Psoas muscle (tissue), 8 donors: Measurements from ENCODE around the gene ZNF532. TPM values are rescaled to one million over a fixed set of nuclear protein-coding genes. Genes with fewer than 3 reads are reported as not detected.

ENCODE experiments used
- ATAC-seq, 4 donors: fragments of 200-7000 bp; cut with Tn5 transposase; one replicate each; pipeline ENCODE4 v1.9.1; 2020; ENCODE audit warnings: moderate library complexity in 3 of 4, mild to moderate bottlenecking in 2 of 4
- DNase-seq, 2 donors: peaks; one replicate each; pipeline ENCODE4 v3.0.0-alpha.2; 2020
- H3K27ac ChIP-seq: fragments of 200-600 bp; one replicate; pipeline ENCODE4 v1.8.0; 2022
- H3K27me3 ChIP-seq, 3 donors: fragments of 200-600 bp in 1 of 3; one replicate each; pipeline versions ENCODE4 v1.6.1 to v1.8.0; 2013 to 2022; ENCODE audit warnings: low read length in 2 of 3, mild to moderate bottlenecking in 2 of 3, moderate library complexity in 1 of 3; ENCODE audit not compliant: insufficient read depth in 3 of 3
- H3K36me3 ChIP-seq, 2 donors: fragments of 200-600 bp in 1 of 2; one replicate each; pipeline versions ENCODE4 v1.6.1 to v1.8.0; 2013 to 2022; ENCODE audit warnings: low read depth in 1 of 2, mild to moderate bottlenecking in 1 of 2, moderate library complexity in 1 of 2; ENCODE audit not compliant: insufficient read depth in 1 of 2
- H3K4me1 ChIP-seq: fragments of 200-600 bp; one replicate; pipeline ENCODE4 v1.8.0; 2022
- H3K4me3 ChIP-seq: fragments of 200-600 bp; one replicate; pipeline ENCODE4 v1.8.0; 2022; ENCODE audit warnings: mild to moderate bottlenecking
- H3K9me3 ChIP-seq: fragments of 200-600 bp; one replicate; pipeline ENCODE4 v1.8.0; 2022
- WGBS, 3 donors: extraction: QIAGEN DNeasy Blood & Tissue Kit; methylation state at CpG; one replicate each; pipeline versions ENCODE4 v1.1.6 to v1.1.7; 2013; 5-methylcytosine and 5-hydroxymethylcytosine counted together
- intact Hi-C, 2 donors: fragments of 100-400 bp; cut with DNase I; formaldehyde crosslinking; loops; one replicate each; pipeline versions ENCODE4 v1.11.0 to v1.14.2; 2022
- polyA plus RNA-seq, 3 donors: library from polyadenylated mRNA; stranded (reverse); fragments of 200-250 nt; gene quantifications; one replicate each; pipeline ENCODE4 v1.2.3, GENCODE V29; 2013
- total RNA-seq, 4 donors: library from RNA; stranded (reverse); fragmentation: NEBNext Ultra II Directional in 2 of 4; extraction: Animal tissue kit (Norgen Biotek cat#: 25700) in 2 of 4; gene quantifications; one replicate each; pipeline versions ENCODE4 v1.2.1 to v1.2.4, GENCODE V29; 2021 to 2023
- TF ChIP-seq, protein P1 (sequence below): fragments of 200-600 bp; IDR thresholded peaks from one replicate; pipeline ENCODE4 v1.8.0; 2022; ENCODE audit warnings: antibody characterized with exemption
- donor health status: healthy with polysubstance abuse.
- donor health status: DM: no; HTN: no; CAD: no; lungs with moderate emphysema.
- donor health status: Bipolar disorder and iron deficiency.
- donor health status: healthy.
- donor health status: DM: yes; HTN: yes; CAD: no.
- donor health status: DM: no; HTN: no; CAD: no.
- donor health status: DM: no; HTN: no; CAD: no.
- donor health status: DM: yes; HTN: yes; CAD: no.

The ZNF532 gene
- total and polyA plus RNA-seq, 7 donors: 13.6 to 105 (median 68.8) TPM

DNA sequence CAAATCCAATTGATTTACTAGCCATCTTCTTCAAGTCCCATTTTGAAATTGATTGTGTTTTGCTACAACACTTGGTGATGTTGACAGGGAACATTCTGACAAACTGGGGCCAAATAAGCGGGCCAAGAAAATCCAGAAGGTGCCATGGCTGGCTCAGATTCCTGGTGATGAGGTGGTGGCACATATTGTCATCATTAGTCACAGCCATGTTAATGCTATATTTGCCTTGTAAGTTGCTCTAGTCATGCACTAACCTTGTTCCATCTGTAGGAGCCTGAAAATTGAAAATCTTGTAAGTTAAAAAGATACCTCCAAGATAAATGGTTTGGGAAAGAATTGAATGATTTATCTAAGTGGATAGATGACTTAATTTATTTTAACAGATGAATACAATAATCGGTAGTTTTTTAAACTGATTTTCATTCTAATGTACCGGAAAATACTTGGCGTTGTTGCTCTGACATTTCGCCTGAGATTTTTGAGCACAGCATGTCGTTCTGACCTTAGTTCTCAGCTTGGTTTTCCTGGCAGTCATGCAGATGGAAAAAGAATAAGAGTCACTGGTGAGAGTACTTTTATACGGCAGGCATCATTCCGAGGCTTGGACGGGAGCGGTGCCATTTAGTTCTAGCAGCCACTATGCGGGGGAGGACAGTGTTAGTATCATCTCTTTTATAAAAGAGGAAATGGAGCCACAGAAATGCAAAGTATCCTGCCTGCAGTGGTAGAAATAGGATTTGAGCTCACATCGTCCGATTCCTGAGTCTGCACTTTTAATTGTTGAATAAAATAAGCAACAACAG lies 133.9 kb downstream of the ZNF532 start:
- ATAC-seq (peak; percentile 92 to 95 (median 94)), DNase-seq (peak; percentile 77 to 89)
- Histone ChIP-seq H3K4me3 (peak overlapping the region; percentile 30), H3K4me1 (peaks cover 31% of the 10 kb centered on the region), H3K36me3 (no peaks in the 10 kb centered on the region), H3K27ac (peak overlapping the region; percentile 90), H3K27me3 (no peaks in the 10 kb centered on the region), H3K9me3 (no peaks in the 10 kb centered on the region)
- intact Hi-C loops: no loop called here
- 14 to 19% (median 19%) methylated on average over 13 of the region's 13 CpGs for WGBS, 3 donors
- TF ChIP-seq, protein P1, sequence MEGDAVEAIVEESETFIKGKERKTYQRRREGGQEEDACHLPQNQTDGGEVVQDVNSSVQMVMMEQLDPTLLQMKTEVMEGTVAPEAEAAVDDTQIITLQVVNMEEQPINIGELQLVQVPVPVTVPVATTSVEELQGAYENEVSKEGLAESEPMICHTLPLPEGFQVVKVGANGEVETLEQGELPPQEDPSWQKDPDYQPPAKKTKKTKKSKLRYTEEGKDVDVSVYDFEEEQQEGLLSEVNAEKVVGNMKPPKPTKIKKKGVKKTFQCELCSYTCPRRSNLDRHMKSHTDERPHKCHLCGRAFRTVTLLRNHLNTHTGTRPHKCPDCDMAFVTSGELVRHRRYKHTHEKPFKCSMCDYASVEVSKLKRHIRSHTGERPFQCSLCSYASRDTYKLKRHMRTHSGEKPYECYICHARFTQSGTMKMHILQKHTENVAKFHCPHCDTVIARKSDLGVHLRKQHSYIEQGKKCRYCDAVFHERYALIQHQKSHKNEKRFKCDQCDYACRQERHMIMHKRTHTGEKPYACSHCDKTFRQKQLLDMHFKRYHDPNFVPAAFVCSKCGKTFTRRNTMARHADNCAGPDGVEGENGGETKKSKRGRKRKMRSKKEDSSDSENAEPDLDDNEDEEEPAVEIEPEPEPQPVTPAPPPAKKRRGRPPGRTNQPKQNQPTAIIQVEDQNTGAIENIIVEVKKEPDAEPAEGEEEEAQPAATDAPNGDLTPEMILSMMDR: peak; percentile 28

- no peak overlapping the region for H3K4me3 ChIP-seq
These were observed 136.5 kb downstream of the ZNF532 start for GRCh38 chr18:59001166-59001565.

DNA sequence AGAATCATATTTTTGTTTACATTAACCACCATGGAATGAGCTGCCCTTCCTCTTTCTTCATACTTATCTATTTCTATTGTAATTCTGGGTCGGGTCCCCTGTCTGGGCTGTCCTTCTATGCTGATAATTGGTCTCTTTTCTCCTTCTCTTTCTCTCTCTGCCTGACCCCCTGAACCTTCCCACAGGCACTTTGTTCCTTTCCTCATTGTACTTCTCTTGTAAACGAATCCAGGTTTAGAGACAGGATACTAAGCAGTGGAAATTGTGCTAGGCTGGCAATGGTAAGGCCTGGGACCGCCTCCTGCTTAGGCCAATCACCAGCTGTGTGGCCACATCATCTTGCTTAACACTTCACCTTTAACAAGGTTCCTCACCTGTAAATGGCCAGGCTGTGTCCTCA lies 137.0 kb downstream of the ZNF532 start:
- WGBS, 3 donors: 71 to 85% (median 77%) methylated on average over 3 of the region's 3 CpGs
- no peaks in the 10 kb centered on the region for H3K27me3 ChIP-seq
- DNase-seq: no peak
- intact Hi-C loops: loop anchor here in 1 of 2 donors (5.0 kb wide), 1 partner anchor 51 kb away; no protein-coding TSS in a partner anchor
- H3K9me3 ChIP-seq: no peaks in the 10 kb centered on the region
- TF ChIP-seq, protein P1: no peak
- H3K36me3 ChIP-seq: no peaks in the 10 kb centered on the region
- H3K27ac ChIP-seq: peak overlapping the region; percentile 7
- no peak for ATAC-seq
- H3K4me1 ChIP-seq: peaks cover 24% of the 10 kb centered on the region
- no peak overlapping the region for H3K4me3 ChIP-seq

More at GRCh38 chr18:59001166-59001565, 136.5 kb downstream of the ZNF532 start:
- Histone ChIP-seq H3K27ac (no peak overlapping the region), H3K9me3 (no peaks in the 10 kb centered on the region), H3K4me1 (peaks cover 28% of the 10 kb centered on the region), H3K27me3 (no peaks in the 10 kb centered on the region), H3K36me3 (no peaks in the 10 kb centered on the region)
- WGBS, 3 donors: 95 to 99% (median 97%) methylated on average over 3 of the region's 3 CpGs
- TF ChIP-seq, protein P1: no peak
- ATAC-seq (no peak), DNase-seq (no peak)
- intact Hi-C loops: loop anchor here in 1 of 2 donors (5.0 kb wide), 1 partner anchor 51 kb away; no protein-coding TSS in a partner anchor

DNA sequence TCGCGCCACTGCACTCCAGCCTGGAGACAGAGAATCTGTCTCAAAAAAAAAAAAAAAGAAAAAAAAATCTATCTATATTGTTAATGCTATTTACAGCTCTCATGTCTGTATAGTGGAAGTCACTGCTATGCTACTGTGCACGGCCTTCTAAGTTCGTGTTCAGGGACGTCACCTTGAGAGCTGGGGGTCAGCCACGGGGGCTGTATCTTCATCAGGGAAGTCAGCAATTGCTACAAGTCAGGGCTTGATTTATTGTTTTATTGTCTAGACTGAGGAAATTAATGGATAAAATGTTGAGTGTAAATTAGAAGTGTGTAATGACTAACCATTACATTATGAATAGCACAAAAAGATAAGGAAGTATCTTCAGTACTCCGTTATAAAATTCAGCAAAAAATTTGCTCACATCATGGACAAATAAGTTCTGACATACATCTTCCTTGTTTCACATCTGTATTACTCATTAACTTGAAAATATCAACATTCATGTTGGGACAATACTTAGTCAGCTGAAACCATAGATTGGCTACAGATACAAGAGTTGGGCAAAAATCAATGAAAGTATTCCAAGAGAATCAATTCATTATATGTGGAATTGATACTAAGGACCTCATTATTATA lies 138.4 kb downstream of the ZNF532 start:
- peaks cover 23% of the 10 kb centered on the region for H3K4me1 ChIP-seq
- no peak overlapping the region for H3K4me3 ChIP-seq
- DNase-seq: no peak
- no peak for ATAC-seq
- no peaks in the 10 kb centered on the region for H3K9me3 ChIP-seq
- no peak overlapping the region for H3K27ac ChIP-seq
- no peaks in the 10 kb centered on the region for H3K36me3 ChIP-seq
- TF ChIP-seq, protein P1: no peak
- whole genome bisulfite sequencing, 3 donors: 77 to 83% (median 81%) methylated on average over 7 of the region's 7 CpGs
- H3K27me3 ChIP-seq: no peaks in the 10 kb centered on the region
- intact Hi-C loops: loop anchor here in 1 of 2 donors (5.0 kb wide), 1 partner anchor 49 kb away; no protein-coding TSS in a partner anchor
